ENCODE measurements around the gene NT5DC1.

The NT5DC1 gene

GRCh38 chr6:116200619-116201249 is 100.1 kb downstream of the NT5DC1 start:
- DNase-seq, result no peak

- DNase-seq, result no peak
Observed at GRCh38 chr6:116201538-116201937, 100.9 kb downstream of the NT5DC1 start.

DNA sequence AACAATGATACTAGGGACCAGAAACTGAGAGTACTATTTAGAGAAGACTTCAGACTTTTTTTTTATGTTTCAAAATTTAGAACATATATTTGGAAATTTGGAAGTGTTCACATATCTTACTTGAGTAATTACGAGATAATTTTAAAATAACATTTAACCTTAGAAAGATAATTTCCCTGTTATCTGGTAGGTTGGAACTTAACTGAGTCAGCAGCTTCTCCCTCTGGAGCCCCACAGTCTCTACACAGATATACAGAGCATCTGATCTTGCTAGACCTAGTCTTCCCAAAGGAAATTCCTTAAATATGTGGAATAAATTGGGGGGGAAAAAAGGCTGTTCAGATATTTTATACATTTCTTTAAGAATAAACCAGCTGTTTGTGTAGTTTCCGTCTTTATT is 104.6 kb downstream of the NT5DC1 start:
- DNase-seq, result no peak

DNA sequence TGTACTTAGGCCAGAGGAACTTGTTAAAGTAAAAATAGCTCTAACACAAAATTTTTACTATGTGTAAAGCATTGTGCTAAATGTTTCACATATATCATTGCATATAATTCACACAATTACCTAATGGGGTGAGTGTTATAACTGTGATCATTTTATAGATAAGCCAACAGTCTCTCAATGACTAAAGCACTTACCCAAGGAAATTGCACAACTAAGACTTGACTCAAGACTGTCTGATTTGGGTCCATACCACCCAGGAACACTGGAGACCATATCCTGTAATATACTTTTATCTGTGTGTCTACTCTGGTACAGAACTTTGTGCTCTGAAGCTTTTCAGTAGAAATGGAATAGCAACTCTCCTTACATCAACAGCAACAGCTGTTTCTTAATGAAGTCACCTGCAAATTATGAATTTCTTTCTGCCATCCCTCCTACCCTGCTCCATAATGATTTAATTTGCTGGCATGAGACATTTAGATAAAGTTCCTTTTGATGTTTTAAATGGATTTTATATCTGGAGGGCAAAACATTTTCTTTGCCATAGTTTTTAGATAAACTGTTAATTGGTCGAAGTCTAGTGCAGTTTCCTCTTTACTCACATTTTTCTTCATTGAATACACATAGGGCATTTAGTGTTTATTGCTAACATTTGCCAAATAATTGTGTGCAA is 105.7 kb downstream of the NT5DC1 start:
- DNase-seq, result no peak

DNA sequence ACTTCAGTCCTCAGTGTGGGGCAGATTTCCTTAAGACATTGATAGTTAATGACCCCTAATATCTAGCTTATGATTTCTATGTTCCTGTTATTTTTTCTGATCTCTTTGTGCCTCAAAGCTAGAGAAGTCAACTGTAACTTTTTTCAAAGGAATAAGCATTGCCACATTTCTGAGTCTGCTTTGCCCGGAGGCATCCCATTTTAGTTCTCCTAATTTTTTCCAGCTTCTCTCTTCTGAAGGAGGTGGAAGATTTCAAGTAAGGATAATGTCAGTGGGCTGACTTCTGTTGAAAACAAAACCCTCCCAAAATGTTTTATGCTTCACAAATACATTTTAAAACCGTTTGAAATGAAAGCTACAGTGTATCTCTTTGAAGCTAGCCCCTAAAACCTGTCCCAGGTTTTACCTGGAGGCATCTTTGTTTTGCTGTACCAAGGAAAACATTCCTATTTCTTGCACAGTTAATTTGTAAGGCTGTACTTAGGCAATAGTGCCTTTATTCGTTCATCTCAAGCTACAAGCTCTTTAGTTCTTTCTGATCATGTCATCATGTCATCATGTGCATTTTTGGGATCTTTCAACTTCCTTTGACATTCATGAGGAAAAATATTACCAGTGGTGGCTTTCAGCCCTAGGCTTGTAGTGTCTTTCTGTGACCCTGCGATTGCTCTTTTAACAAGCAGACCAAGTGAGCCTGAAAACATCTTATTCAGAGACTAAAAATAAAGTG is 107.6 kb downstream of the NT5DC1 start:
- no peak for DNase-seq

DNA sequence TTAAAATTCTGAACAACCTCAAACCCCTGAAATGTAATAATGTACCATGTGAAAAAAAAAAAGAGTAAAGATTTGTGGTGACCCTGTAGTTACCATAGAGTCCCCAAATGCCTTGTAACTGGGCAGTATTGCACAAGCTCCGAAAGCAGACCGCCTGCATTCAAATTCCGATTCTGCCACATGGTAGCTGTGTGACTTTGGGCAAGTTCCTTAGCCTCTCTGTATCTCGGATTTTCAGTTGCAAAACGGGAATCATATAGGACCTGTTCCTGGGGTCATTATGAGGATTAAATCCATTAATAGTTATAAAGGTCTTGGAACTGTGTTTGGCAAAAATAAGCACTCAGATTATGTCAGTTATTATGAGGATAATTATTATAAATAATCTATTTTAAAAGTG is 109.7 kb downstream of the NT5DC1 start:
- no peak for DNase-seq

DNA sequence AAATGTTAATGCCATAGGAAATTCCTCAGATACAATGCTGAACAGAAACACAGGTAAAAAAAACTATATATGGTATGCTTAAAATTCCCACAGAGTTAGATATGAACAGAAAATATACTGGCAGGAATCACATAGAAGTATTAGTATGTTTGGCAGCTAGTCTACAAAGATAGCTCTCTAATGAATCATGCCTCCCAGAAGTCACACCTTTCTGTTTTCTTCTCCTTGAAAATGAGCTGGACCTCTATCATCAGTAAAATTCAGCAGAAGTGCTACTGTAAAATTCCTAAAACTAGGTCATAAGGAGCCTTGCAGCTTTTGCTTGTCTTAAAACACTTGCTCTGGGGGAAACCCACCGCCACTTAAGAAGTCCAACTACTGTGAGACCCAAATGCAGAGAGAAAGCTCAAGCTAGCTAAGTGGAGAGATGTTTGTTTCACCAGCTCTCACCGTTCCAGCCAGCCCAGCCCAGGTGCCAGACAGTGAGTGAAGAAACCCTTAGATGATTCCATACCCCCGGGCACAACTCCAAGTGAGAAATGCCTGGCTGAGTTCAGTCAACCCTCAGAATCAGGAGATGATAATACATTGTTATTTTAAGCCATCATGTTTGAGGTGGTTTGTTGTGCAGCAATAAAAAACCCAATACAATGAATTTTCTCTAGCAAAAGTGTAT is 110.2 kb downstream of the NT5DC1 start:
- DNase-seq, result peak; percentile 0

- DNase-seq, result no peak
Observed at GRCh38 chr6:116214681-116215080, 114.0 kb downstream of the NT5DC1 start.

DNA sequence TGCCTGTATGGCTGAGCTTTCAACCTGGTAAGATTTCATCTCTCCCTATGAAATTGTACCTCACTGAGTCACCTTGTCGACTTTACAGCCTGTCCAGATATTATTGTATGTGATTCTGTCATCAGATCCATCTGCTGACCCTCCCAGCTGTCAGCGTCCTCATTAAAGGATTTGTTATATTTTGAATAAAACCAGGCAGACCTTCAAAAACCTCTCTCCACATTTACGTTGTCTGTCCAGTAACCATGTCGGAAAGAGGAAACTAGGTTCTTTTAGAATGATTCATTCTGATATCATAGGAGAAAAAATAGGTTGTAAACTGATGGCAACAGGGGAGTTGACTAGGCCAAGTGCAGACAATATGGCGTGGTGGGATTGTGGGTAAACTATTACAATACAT is 114.8 kb downstream of the NT5DC1 start:
- peak; percentile 1 for DNase-seq

GRCh38 chr6:116217069-116217468 is 116.4 kb downstream of the NT5DC1 start:
- DNase-seq, result peak; percentile 60

GRCh38 chr6:116218172-116218633 is 117.5 kb downstream of the NT5DC1 start:
- DNase-seq, result peak; percentile 30

DNA sequence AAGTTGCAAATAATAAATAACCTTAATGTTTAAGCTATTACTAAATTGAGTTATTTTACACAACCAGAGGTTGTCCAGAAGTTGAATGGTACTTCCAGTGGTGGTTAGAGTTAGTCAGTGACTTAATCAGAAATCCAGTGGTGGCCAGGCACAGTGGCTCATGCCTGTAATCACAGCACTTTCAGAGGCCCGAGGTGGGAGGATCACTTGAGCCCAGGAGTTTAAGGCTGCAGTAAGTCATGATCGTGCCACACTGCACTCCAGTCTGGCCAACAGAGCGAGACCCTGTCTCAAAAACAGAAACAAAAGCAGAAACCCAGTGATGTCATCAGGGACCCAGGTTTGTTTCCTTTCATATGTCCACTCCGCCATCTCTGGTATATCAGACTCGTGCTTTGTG is 118.2 kb downstream of the NT5DC1 start:
- DNase-seq, result no peak

GRCh38 chr6:116221067-116221466 is 120.4 kb downstream of the NT5DC1 start:
- DNase-seq, result no peak

DNA sequence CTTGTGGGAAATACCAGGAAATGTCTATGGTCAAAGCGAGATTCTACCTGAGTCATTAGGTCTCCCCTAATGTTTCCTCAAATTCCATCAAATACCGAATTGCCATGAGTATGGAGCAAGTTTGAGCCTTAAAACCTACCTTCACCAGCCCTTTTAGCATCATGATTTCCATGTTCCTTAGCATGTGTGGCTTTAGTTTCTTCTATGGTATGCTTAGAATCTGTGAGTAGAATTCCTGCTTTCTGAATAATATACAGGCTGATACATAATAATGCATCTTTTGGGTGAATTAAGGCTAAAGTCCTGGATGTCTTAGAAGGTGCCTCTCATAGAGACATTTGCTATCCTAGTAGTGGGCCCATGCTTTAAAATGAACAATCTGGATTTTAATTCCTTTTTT is 121.3 kb downstream of the NT5DC1 start:
- DNase-seq, result no peak

DNA sequence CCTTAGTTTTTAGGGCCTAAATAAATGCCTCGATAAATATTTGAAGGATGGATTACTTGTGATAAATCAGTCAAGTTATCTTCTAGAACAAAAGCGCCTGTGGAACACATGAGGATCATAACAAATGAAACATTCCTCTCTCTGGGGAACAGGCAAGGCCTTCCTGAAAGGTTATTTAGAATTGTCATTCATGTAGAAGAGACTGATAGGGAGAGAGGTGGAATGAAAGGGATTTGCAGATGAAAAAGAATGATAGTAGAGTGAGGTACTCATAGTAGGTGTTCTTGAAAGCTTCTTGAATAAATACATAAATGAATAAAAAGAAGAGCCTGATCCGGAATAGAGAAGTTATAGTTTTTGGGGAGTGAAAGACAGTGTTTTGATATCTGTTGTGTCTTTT is 122.7 kb downstream of the NT5DC1 start:
- no peak for DNase-seq

DNA sequence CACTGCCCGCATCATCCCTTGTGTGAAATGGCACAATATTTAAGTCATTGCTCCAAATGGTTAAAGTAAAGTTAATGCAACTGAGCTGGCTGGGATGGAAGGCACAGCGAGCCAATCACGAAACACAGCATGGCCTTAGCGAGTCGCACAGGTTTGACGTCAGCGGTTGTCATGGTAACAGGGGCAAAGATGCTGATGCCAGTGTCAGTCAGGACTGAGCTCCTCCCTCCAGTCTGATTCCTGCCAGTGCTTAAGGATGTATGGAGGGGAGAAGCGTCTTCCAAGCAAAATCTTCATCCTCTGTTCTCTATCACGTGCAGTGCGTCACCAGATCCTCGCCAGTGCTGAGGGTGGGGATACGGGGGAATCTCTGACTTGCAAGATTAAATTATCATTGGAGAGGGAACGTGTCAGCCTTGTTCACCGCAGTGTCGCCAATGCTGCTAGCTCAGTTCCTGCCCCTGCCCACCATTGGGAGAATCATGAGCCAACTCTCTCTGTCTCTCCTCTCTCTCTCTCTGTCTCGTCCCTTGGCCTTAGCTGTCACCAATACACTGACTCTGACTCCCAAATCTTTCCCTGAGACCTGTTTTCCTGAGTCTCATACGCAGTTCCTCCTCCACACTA is 128.7 kb downstream of the NT5DC1 start:
- DNase-seq, result peak; percentile 27

DNA sequence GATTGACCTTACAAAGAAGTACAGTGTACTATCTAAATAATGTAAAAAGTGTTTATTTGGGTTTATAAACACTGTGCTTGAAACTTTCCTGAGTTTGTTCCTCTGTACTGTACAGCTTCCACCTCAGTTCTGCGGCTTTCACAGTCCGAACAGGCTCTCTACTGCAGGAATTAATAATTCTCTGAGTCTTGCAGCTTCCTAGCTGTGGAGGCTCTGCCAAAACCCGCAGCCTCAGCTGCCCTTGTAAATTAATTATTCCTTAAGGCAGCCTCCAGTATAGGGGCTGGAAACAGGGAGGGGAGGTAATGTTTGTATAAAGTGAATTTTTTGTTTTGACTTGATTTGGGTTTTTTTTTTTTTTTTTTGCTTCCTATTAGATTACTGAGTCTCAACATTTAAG is 134.0 kb downstream of the NT5DC1 start:
- no peak for DNase-seq

- DNase-seq, result no peak
Observed at GRCh38 chr6:116238083-116238482, 137.4 kb downstream of the NT5DC1 start.

- no peak for DNase-seq
Observed at GRCh38 chr6:116239256-116239655, 138.6 kb downstream of the NT5DC1 start.

GRCh38 chr6:116239856-116240255 is 139.2 kb downstream of the NT5DC1 start:
- no peak for DNase-seq

DNA sequence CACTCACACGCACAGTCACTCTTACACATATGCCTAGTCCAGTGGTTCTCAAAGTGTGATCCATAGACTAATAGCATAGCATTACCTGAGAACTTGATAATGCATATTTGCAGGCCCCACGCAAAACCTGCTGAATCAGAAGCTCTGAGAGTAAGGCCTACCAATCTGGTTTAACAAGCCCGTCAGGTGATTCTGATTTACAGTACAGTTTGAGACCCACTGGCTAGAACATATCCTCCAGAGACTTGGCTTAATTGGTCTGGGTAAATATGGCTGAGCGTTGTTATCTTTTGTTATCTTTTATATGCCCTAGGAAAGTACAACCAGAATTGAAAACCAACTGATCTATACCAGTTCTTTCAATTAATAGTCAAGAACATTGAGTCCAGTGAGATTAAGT is 143.6 kb downstream of the NT5DC1 start:
- peak; percentile 8 for DNase-seq

DNA sequence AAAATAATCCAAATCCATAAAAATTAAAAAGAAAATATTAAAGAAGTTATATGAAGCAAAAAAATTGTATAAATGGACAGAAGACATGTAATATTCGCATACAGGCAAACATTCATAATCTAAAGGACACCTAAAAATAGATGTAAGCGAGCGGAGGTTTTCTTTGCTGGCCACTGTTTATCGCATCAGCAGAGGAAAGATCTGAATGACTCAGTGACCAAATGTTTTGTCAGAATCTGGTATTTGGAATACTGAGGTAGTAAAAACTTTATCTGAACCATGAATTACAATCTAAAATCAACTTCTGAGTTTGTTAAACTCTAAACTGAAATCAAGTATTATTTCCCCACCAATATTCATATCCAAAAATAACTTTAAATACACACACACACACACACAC is 145.4 kb downstream of the NT5DC1 start:
- DNase-seq, result no peak

GRCh38 chr6:116247285-116247684 is 146.6 kb downstream of the NT5DC1 start:
- no peak for DNase-seq
